ENCODE measurements around the gene PTCRA.
"Not testable (repeated sequence)": the region's sequence is repeated elsewhere in the genome, so short reads cannot be mapped to it uniquely, and the experiment has no call there.

The PTCRA gene

GRCh38 chr6:42879372-42880239, 36.2 kb upstream of the PTCRA start, which contains the start of gene RPL7L1:
Gene RPL7L1, plus strand, starts transcription at chr6:42879616. Its CDS starts 295 bp downstream, at chr6:42879911.
- peak; percentile 97 for ATAC-seq

GRCh38 chr6:42880240-42880817, 35.5 kb upstream of the PTCRA start:
- ATAC-seq: not testable (repeated sequence)

More at GRCh38 chr6:42879372-42880239, 36.2 kb upstream of the PTCRA start, which contains the start of gene RPL7L1:
- TF ChIP-seq TSHZ2 (CRISPR knock-in tag; IDR thresholded peaks at IDR 0.05) (no peak), ZC3H10 (CRISPR knock-in tag; IDR thresholded peaks at IDR 0.05) (no peak)

GRCh38 chr6:42880871-42881270, 35.0 kb upstream of the PTCRA start:
- ATAC-seq: not testable (repeated sequence)

- TF ChIP-seq CSRNP3 (CRISPR knock-in tag; IDR thresholded peaks at IDR 0.05): no peak
- no peak for TF ChIP-seq ZC3H10 (CRISPR knock-in tag; IDR thresholded peaks at IDR 0.05)
- TF ChIP-seq ESRRG (CRISPR knock-in tag; IDR thresholded peaks at IDR 0.05): no peak
- no peak for TF ChIP-seq ZNF8 (CRISPR knock-in tag; IDR thresholded peaks at IDR 0.05)
- TF ChIP-seq CREB5 (CRISPR knock-in tag; IDR thresholded peaks at IDR 0.05; ENCODE audit: low read depth): no peak
- no peak for TF ChIP-seq OSR1 (CRISPR knock-in tag; IDR thresholded peaks at IDR 0.05)
- no peak for TF ChIP-seq TCF4 (CRISPR knock-in tag; IDR thresholded peaks at IDR 0.05; ENCODE audit: borderline replicate concordance)
- TF ChIP-seq ZFP3 (CRISPR knock-in tag; IDR thresholded peaks at IDR 0.05): no peak
- TF ChIP-seq GLIS3 (CRISPR knock-in tag; IDR thresholded peaks at IDR 0.05): no peak
- no peak for TF ChIP-seq PPARA (CRISPR knock-in tag; IDR thresholded peaks at IDR 0.05; ENCODE audit: borderline replicate concordance)
- no peak for TF ChIP-seq BACH2 (CRISPR knock-in tag; IDR thresholded peaks at IDR 0.05; ENCODE audit: borderline replicate concordance)
- ATAC-seq: no peak
These were observed 30.2 kb upstream of the PTCRA start for GRCh38 chr6:42885702-42886101.

GRCh38 chr6:42888201-42888600, 27.7 kb upstream of the PTCRA start:
- ATAC-seq: not testable (repeated sequence)

- peak; percentile 9; the same call in 2 of the 3 replicates for ATAC-seq
- TF ChIP-seq ZNF8 (CRISPR knock-in tag; IDR thresholded peaks at IDR 0.05) (no peak), CSDC2 (CRISPR knock-in tag; IDR thresholded peaks at IDR 0.05) (no peak), TSHZ2 (CRISPR knock-in tag; IDR thresholded peaks at IDR 0.05) (no peak), ZC3H10 (CRISPR knock-in tag; IDR thresholded peaks at IDR 0.05) (no peak), PATZ1 (CRISPR knock-in tag; IDR thresholded peaks at IDR 0.05; ENCODE audit: borderline replicate concordance) (no peak), TOX (CRISPR knock-in tag; IDR thresholded peaks at IDR 0.05; ENCODE audit: borderline replicate concordance) (no peak), OSR1 (CRISPR knock-in tag; IDR thresholded peaks at IDR 0.05) (no peak), ZNF70 (CRISPR knock-in tag; IDR thresholded peaks at IDR 0.05) (no peak), CSRNP3 (CRISPR knock-in tag; IDR thresholded peaks at IDR 0.05) (no peak)
These were observed 26.0 kb upstream of the PTCRA start for GRCh38 chr6:42889815-42890214.
